BJ (cell line): Measurements from ENCODE around the gene FXR2. TPM values are rescaled to one million over a fixed set of nuclear protein-coding genes. Genes with fewer than 3 reads are reported as not detected.

Experiments used
- CTCF ChIA-PET: fragments of 350-600 bp; formaldehyde crosslinking; extraction: SDS; loops from one replicate; lab custom pipeline; 2021; ENCODE audit warnings: antibody characterized with exemption, inconsistent platforms; lab: Yijun Ruan, JAX
- POLR2A ChIA-PET: fragments of 300-600 bp; sonication (Branson Sonifier 250); formaldehyde crosslinking; extraction: SDS; loops from one replicate; lab custom pipeline; 2021; ENCODE audit warnings: antibody characterized with exemption; lab: Charles Lee
- DNase-seq: peaks from one replicate; pipeline ENCODE4 v3.0.0-alpha.2; 2011; ENCODE audit warnings: low read depth
- H3K27me3 ChIP-seq: 2 replicates; pipeline ENCODE4 v1.6.0; 2011; ENCODE audit warnings: low read length; ENCODE audit not compliant: control insufficient read depth, insufficient read depth
- H3K36me3 ChIP-seq: 2 replicates; pipeline ENCODE4 v1.5.1; 2011; ENCODE audit warnings: low read length; ENCODE audit not compliant: control insufficient read depth, insufficient read depth
- H3K4me3 ChIP-seq: 2 replicates; pipeline ENCODE4 v1.5.1; 2011; ENCODE audit warnings: low read depth, mild to moderate bottlenecking, control low read depth, low read length
- CTCF ChIP-seq: IDR thresholded peaks from 2 replicates; pipeline ENCODE4 v1.5.1; 2011; ENCODE audit warnings: low read depth, mild to moderate bottlenecking, control low read depth, inconsistent platforms, low read length, moderate library complexity; ENCODE audit not compliant: insufficient read depth
- polyA plus RNA-seq: library from polyadenylated mRNA; depleted of rRNA; stranded (reverse); fragments of >200 nt; gene quantifications from 2 replicates; pipeline ENCODE4 v1.2.3, GENCODE V29; 2011

Gene FXR2
- polyA plus RNA-seq, 1 experiment: 46.2 TPM

- ChIA-PET POLR2A (no interaction called here), CTCF (interaction anchor here (0.6 to 7.9 kb wide), 9 partner anchors 8 to 83 kb away, joined by 3 to 91 read pairs (median 4); partner anchors contain the start of genes ATP1B2, DNAH2, TP53 and WRAP53)
- no peak for DNase-seq
- Histone ChIP-seq H3K36me3 (no peaks in the 10 kb centered on the region), H3K27me3 (no peaks in the 10 kb centered on the region), H3K4me3 (no peak overlapping the region)
- peak; percentile 60 for TF ChIP-seq CTCF
Observed at GRCh38 chr17:7634384-7634783, 19.7 kb upstream of the FXR2 start.

GRCh38 chr17:7633093-7633492 lies 18.4 kb upstream of the FXR2 start:
- ChIA-PET CTCF (interaction anchor here (0.6 to 7.9 kb wide), 25 partner anchors 9 to 118 kb away, joined by 3 to 91 read pairs (median 4); partner anchors contain the start of genes ATP1B2, DNAH2, FXR2 and SOX15), POLR2A (no interaction called here)
- Histone ChIP-seq H3K4me3 (no peak overlapping the region), H3K36me3 (no peaks in the 10 kb centered on the region), H3K27me3 (no peaks in the 10 kb centered on the region)
- no peak for TF ChIP-seq CTCF
- DNase-seq: no peak

GRCh38 chr17:7632492-7632894 lies 17.8 kb upstream of the FXR2 start:
- no peak overlapping the region for H3K4me3 ChIP-seq
- CTCF ChIA-PET: interaction anchor here (0.6 to 7.9 kb wide), 25 partner anchors 9 to 118 kb away, joined by 3 to 91 read pairs (median 4); partner anchors contain the start of genes ATP1B2, DNAH2, FXR2 and SOX15
- POLR2A ChIA-PET: no interaction called here
- no peaks in the 10 kb centered on the region for H3K36me3 ChIP-seq
- no peaks in the 10 kb centered on the region for H3K27me3 ChIP-seq
- TF ChIP-seq CTCF: peak; percentile 67
- no peak for DNase-seq

- no peak for TF ChIP-seq CTCF
- DNase-seq: no peak
- ChIA-PET CTCF (interaction anchor here (0.5 to 7.9 kb wide), 19 partner anchors 10 to 117 kb away, joined by 3 to 91 read pairs (median 4); partner anchors contain the start of genes ATP1B2, DNAH2, FXR2 and SOX15), POLR2A (no interaction called here)
- Histone ChIP-seq H3K36me3 (no peaks in the 10 kb centered on the region), H3K4me3 (no peak overlapping the region), H3K27me3 (no peaks in the 10 kb centered on the region)
Observed at GRCh38 chr17:7631398-7632380, 17.0 kb upstream of the FXR2 start.
